ENCODE data around the gene CFAP90. TPM values are rescaled to one million over a fixed set of nuclear protein-coding genes. Genes with fewer than 3 reads are reported as not detected.

The CFAP90 gene, protein sequence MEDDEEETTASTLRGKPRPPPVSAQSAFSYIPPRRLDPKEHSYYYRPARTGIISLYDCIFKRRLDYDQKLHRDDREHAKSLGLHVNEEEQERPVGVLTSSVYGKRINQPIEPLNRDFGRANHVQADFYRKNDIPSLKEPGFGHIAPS
- not detected for total RNA-seq

DNA sequence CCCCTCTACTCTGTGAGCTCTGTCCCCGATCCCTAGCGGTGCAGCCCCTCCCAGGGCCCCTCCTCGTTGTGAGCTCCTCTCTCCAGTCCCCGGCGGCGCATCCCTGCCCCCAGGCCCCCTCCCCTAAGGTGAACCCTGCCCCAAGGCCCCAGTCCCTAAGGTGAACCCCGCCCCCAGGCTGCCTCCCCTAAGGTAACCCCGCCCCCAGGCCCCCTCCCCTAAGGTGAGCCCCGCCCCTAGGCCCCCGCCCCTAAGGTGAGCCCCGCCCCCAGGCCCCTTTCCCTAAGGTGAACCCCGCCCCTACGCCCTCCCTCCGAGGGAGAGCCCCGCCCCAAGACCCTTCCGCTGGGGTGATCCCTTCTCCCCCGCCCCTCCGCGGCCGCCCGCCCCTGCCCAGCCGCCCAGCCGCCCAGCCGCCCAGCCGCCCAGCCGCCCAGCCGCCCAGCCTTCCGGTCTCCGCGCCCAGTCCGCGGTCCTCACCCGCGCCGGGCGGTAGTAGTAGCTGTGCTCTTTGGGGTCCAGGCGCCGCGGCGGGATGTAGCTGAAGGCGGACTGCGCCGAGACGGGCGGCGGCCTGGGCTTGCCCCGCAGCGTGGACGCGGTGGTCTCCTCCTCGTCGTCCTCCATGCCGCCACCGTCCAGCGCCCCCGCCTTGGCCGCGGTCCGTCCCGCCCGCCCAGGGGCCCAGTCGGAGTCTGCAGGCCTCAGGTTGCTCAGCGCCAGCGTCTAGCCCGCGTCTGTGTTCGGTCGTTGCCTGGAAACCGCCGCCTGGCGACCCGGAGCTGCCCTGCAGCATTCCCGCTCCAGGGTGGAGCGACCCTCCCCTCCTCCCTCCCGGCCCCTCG, at the start of gene CFAP90:
Gene CFAP90, minus strand, starts transcription at position 739 of the 845 bp plus-strand sequence. Its CDS starts 112 bp downstream, at position 627.
- Mint-ChIP-seq H3K27me3 (peaks cover 26% of the 10 kb centered on the region), H3K27ac (no peak within 1 kb of the TSS)
- peak; percentile 48 for ATAC-seq

GRCh38 chr5:7897014-7897600, 46.2 kb upstream of the CFAP90 start:
- Mint-ChIP-seq H3K36me3 (ENCODE audit: low read depth) (peaks cover 73% of the 10 kb centered on the region), H3K27me3 (no peaks in the 10 kb centered on the region), H3K4me1 (ENCODE audit: low read depth) (peaks cover 13% of the 10 kb centered on the region), H3K27ac (no peak overlapping the region), H3K9me3 (no peaks in the 10 kb centered on the region), H3K4me3 (no peak overlapping the region)
- POLR2A ChIA-PET = no interaction called here
- intact Hi-C loops (cut with micrococcal nuclease) = no loop called here
- CTCF ChIA-PET = interaction anchor here (0.7 to 2.0 kb wide), 3 partner anchors 9 to 20 kb away, joined by 3 to 12 read pairs (median 5); no protein-coding TSS in a partner anchor
- TF ChIP-seq, protein P1, sequence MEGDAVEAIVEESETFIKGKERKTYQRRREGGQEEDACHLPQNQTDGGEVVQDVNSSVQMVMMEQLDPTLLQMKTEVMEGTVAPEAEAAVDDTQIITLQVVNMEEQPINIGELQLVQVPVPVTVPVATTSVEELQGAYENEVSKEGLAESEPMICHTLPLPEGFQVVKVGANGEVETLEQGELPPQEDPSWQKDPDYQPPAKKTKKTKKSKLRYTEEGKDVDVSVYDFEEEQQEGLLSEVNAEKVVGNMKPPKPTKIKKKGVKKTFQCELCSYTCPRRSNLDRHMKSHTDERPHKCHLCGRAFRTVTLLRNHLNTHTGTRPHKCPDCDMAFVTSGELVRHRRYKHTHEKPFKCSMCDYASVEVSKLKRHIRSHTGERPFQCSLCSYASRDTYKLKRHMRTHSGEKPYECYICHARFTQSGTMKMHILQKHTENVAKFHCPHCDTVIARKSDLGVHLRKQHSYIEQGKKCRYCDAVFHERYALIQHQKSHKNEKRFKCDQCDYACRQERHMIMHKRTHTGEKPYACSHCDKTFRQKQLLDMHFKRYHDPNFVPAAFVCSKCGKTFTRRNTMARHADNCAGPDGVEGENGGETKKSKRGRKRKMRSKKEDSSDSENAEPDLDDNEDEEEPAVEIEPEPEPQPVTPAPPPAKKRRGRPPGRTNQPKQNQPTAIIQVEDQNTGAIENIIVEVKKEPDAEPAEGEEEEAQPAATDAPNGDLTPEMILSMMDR (IDR thresholded peaks at IDR 0.05) = peak; percentile 23
- DNase-seq (peak; percentile 53), ATAC-seq (peak; percentile 53)

More for the DNA sequence above, at the start of gene CFAP90:
- peaks cover 17% of the 10 kb centered on the region for H3K4me1 Mint-ChIP-seq (ENCODE audit: low read depth)
- TF ChIP-seq, protein P1 (IDR thresholded peaks at IDR 0.05) = no peak
- CTCF ChIA-PET = interaction anchor here (0.7 to 2.3 kb wide), 3 partner anchors 9 to 49 kb away, joined by 3 to 5 read pairs (median 3); no protein-coding TSS in a partner anchor
- intact Hi-C loops (cut with micrococcal nuclease) = no loop called here
- POLR2A ChIA-PET = no interaction called here
- peaks cover 2% of the 10 kb centered on the region for H3K36me3 Mint-ChIP-seq (ENCODE audit: low read depth)
- H3K4me3 Mint-ChIP-seq = peak within 1 kb of the TSS; percentile 64
- no peaks in the 10 kb centered on the region for H3K9me3 Mint-ChIP-seq
- DNase-seq = peak; percentile 18

DNA sequence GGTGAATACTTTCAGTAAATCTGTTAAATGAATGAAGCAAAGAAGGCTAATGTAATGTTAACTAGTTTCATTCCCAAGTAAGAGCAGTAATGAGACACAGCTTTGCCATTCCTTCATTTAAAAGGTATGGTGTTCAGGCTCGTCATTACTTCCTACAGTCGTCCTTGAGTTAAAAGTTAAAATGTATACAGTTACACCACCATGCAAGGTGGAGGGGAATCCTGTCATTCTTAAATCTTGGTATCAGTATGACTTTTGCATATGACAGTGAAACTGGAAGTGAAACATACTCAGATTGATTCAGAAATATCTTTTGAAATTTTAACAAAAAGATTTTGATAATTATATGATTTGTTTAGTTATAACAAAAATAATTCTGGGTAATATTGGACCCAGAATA, 43.9 kb upstream of the CFAP90 start:
- Mint-ChIP-seq H3K4me1 (ENCODE audit: low read depth) (peaks cover 11% of the 10 kb centered on the region), H3K9me3 (no peaks in the 10 kb centered on the region), H3K4me3 (no peak overlapping the region), H3K27me3 (no peaks in the 10 kb centered on the region), H3K36me3 (ENCODE audit: low read depth) (peaks cover 69% of the 10 kb centered on the region), H3K27ac (peak overlapping the region; percentile 5)
- POLR2A ChIA-PET = no interaction called here
- DNase-seq (no peak), ATAC-seq (peak; percentile 84)
- CTCF ChIA-PET = no interaction called here
- TF ChIP-seq, protein P1 (IDR thresholded peaks at IDR 0.05) = no peak
- intact Hi-C loops (cut with micrococcal nuclease) = no loop called here

DNA sequence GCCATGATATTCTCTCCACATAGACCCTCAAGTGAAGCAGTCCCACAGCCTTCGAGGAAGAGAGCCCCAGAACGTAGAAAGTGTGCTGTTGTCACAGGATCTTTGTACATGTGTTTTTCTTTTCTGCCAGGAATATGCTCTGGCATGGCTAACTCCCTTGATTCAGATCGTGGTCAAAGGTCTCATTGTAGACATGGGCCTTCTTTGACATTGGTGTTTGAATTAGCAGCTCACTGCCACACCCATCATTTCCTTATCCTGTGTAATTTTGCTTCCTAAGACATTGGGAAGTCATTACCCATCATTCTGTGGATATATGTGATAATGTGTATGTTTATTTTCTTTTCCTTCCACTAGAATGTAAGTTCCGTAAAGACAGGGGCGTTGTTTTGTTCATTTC, 43.5 kb upstream of the CFAP90 start:
- no peaks in the 10 kb centered on the region for H3K27me3 Mint-ChIP-seq
- no peak for ATAC-seq
- peak overlapping the region; percentile 5 for H3K27ac Mint-ChIP-seq
- DNase-seq = no peak
- intact Hi-C loops (cut with micrococcal nuclease) = no loop called here
- CTCF ChIA-PET = no interaction called here
- POLR2A ChIA-PET = no interaction called here
- H3K4me3 Mint-ChIP-seq = no peak overlapping the region
- H3K4me1 Mint-ChIP-seq (ENCODE audit: low read depth) = peaks cover 11% of the 10 kb centered on the region
- TF ChIP-seq, protein P1 (IDR thresholded peaks at IDR 0.05) = no peak
- H3K9me3 Mint-ChIP-seq = no peaks in the 10 kb centered on the region
- H3K36me3 Mint-ChIP-seq (ENCODE audit: low read depth) = peaks cover 70% of the 10 kb centered on the region

All from activated CD8-positive, alpha-beta T cell treated with anti-CD3 and anti-CD28 coated beads for 36 hours (primary cell).